Cerebellar cortex (tissue), 1 donor: ENCODE measurements around the gene SFSWAP.
A peak's percentile ranks its signal among the peaks of the same experiment; 100 is the strongest.
"Not testable (repeated sequence)": the region's sequence is repeated elsewhere in the genome, so short reads cannot be mapped to it uniquely, and the experiment has no call there.

Experiments used
- DNase-seq: peaks from one replicate; pipeline ENCODE4 v3.0.0-alpha.2; 2015; ENCODE audit warnings: low spot score

SFSWAP gene

DNA sequence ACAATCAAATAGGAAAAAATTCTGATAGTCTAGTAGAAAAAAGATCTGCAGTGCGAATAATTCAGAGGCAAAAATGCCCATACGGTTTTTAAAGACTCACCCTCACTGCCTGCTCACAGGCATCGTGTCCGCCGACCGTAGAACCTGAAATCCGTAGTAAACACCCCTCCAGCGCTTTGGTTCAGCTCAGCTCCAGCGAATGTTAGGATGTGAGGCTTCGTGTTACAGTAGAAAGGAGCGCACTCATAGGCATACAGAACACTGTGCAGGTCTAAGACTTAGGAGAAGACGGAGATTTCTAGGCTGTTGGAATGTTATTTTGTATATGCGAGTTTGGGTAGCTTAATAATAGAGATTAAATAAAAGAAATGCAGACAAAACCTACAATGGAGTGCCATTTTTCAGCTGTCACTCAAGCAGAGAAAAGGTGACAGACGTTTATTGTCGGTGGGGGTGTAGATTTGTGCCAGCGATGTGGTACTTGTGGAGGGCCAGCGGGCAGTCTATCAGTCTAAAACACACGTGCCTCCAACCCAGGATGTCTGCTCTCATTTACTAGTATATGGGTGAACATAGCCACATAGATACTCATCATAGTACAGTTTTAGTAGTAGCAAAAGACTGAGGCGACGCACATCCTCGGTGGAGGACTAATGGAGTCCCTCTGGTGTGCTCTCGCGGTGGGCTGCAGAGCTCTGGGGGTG is 25.7 kb downstream of the SFSWAP start:
- DNase-seq: no peak

DNA sequence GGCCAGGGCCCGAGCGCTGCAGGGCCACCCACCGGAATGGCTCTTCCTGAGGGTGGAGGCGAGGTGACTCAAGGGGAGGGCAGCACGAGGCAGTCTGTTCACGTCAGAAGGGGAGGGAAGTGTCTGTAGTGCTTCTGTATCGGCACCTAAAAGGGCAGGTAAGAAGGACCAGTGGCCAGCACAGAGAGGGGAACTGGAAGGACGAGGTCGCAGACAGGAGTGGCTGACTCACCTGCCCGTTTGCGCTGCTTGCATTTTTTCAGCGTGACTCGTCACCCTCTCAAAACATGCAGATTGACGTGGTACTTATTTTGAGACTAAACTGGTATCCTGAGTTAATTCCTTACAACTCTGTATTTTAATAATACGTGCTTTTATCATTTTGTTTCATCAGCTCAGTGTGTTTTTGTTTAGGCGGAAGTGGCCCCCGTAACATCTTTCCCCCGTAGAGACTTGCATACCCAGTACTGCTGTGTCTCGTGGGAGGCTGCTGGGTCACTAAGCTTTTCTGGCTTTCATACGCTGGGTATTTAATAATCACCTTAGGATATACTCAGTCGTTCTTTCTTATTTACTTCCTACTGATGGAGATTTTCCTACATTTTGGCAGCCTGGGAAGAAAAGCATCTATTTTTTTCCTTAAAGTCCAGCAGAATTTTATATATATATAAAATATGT is 26.4 kb downstream of the SFSWAP start:
- no peak for DNase-seq

DNA sequence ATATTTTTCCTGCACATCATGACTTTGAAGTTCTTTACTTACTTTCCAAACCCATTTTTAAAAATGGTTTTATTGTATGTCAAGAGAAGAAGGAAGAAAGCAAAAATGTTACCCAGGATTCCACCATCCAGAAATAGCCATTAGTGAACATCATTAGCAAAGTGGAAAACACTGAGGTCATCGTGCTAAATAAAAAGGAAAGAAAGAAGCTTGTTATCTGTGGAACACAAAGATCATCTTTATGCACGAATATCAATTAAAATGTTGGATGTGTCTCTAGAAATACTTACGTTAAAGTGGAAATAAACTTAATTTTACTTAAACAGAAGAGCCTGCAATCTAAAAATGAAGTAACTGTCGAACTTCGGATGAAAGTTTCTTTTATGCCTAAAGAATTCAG is 27.3 kb downstream of the SFSWAP start:
- DNase-seq: no peak

DNA sequence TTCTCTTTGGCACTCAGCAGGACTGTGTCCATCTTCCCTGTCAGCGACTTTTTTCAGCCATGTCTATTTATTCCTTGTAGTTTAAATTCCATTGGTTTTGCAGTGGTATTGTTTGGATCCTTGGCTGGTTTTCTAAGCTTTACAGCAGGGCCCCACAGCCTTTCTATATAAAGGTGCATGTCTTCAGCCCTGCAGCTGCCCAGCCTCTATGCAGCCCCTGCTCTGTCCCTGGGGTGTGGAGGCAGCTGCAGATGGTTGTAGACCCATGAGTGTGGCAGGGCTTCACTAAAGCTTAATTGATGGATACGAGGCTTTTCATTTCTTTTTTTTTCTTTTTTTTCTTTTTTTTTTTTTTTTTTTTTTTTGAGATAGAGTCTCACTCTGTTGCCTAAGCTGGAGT is 29.7 kb downstream of the SFSWAP start:
- no peak for DNase-seq

DNA sequence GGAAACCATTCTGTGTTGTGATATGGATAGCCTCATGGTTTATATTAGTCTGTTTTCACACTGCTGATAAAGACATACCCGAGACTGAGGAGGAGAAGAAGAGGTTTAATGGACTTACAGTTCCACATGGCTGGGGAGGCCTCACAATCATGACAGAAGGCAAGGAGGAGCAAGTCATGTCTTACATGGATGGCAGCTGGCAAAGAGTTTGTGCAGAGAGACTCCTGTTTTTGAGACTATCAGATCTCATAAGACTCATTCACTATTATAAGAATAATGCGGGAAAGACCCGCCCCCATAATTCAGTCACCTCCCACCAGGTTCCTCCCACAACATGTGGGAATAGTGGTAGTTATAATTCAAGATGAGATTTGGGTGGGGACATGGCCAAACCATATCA is 31.9 kb downstream of the SFSWAP start:
- not testable (repeated sequence) for DNase-seq

DNA sequence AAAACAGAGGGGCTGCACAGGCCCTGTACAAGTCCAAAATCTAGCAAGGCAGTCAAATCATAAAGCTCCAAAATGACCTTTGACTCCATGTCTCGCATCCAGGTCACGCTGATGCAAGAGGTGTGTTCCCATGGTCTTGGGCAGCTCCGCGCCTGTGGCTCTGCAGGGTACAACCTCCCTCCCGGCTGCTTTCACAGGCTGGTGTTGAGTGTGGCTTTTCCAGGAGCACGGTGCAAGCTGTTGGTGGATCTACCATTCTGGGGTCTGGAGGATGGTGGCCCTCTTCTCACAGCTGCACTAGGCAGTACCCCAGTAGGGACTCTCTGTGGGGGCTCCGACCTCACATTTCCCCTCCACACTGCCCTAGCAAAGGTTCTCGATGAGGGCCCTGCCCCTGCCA is 32.5 kb downstream of the SFSWAP start:
- DNase-seq: not testable (repeated sequence)

DNA sequence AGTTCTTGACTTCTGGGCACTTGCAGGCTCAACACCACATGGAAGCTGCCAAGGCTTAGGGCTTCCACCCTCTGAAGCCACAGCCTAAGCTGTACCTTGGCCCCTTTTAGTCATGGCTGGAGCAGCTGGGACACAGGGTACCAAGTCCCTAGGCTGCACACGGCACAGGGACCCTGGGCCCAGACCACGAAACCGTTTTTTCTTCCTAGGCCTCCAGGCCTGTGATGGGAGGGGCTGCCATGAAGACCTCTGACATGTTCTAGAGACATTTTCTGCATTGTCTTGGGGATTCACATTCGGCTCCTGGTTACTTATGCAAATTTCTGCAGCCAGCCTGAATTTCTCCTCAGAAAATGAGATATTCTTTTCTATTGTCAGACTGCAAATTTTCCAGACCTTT is 33.0 kb downstream of the SFSWAP start:
- not testable (repeated sequence) for DNase-seq

DNA sequence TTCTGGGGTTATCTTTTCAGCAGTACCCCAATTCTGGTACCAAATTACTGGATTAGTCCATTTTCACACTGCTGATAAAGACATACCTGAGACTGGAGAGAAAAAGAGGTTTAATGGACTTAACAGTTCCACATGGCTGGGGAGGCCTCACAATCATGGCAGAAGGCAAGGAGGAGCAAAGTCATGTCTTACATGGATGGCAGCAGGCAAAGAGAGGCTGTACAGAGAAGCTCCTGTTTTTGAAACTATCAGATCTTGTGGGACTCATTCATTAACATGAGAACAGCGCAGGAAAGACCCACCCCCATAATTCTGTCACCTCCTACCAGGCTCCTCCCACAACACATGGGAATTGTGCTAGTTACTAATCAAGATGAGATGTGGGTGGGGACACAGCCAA is 33.8 kb downstream of the SFSWAP start:
- not testable (repeated sequence) for DNase-seq

DNA sequence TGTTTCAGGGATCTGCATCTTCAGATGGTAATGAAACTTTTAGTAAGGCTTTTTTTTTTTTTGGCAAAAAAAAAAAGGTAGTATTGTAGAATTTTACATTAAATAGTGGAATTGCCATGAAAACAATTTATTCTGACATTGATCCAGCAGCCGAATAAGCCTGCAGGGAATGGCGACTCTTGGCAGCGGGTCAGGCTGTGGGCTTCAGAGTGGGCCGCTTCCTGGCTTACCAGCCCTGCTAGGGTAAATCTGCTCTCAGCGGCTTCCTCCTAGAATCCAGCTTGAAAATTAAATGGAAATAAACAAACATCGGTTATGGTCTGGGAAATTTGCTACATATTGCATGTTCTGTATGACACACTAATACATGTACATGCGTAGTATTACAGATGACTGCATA is 34.8 kb downstream of the SFSWAP start:
- no peak for DNase-seq

DNA sequence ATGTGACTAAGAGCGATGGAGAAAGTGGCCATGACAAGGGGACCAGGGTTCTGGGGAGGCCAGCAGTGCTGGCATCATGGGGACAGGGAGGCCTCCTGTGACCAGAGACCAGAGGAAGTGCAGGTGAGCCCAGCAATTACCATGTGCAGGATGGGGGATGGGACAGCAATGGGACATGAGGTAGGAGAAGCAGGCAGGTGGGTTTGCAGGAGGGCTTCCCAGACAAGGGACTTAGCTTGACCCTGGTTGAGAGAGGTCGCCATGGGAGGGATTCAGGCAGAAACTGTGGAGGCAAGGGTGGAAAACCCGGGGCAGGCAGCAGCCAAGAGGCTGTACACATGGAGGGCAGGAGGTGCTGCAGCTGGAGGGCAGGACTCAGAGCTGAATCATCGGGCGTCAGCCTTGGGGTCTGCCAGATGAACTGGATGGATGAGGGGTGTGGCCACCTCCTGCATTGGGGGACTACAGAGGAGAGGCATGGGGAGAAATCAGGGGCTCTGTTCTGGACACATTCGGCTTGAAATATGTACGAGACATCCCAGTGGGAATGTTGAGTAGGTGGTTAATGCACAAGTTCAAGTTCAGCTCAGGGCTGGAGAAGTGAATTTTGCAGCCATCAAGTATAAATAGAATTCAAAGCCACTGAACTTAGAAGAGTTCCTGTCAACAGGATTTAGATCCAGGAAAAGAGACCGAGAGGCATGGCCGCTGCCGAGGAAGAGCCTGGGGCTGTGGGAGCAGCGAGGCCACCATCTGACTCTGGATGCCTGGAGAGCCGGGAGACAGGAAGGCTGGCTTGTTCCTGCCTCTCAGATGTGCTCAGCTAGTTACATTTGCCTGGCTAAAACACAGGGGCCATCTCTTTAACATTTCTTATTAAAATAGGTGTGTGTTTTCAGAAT is 36.6 kb downstream of the SFSWAP start:
- DNase-seq: no peak

DNA sequence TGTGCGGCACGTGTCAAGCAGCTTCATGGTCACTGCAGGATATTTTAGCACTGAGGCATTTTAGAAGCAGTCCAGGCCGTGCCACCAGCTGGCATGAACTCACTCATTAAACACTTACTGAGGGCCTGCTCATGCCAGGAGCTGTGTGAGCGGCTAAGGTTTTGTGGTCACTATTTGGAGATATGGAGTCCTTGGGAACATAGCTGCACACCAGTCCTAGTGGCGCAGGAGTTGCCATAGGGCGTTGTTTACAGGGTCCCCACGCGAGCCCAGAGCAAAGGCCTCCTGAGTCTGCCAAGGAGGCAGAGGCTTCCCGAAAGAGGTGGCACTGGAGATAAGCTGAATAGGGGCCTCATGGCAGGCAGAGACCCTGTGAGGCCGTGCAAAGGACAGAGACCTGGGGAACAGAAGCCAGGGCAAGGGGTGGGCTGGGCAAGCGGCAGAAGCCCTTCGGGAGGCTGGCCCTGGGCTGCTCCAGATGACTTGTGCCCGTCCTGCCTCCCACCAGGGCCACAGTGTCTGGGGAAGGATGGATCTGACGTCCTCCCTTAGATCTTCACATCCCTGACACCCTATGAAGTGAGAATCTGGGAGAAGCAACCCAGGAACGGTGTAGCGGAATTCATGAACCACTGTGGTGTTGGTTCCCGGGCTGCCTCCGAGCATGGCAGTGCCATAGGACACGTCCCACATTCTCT is 38.9 kb downstream of the SFSWAP start:
- peak; percentile 10 for DNase-seq

DNA sequence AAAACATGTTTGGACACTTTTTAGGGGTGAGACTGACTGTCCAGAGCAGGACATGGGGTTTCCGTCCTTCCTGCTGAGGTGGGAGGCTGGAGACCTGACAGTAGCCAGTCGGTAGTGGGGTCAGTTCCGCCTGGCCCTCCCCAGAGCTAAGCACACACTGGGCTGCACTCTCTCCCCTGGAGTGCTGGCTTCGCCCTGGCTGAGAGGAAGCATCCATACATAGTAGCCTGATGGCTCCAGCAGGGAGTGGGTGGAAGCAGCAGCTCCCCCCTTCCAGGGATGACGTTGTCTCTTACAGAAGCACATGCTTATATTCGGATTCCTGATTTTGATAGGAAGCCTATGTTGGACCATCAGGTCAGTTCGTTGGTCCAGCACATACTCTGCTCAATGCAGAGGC is 40.4 kb downstream of the SFSWAP start:
- no peak for DNase-seq

DNA sequence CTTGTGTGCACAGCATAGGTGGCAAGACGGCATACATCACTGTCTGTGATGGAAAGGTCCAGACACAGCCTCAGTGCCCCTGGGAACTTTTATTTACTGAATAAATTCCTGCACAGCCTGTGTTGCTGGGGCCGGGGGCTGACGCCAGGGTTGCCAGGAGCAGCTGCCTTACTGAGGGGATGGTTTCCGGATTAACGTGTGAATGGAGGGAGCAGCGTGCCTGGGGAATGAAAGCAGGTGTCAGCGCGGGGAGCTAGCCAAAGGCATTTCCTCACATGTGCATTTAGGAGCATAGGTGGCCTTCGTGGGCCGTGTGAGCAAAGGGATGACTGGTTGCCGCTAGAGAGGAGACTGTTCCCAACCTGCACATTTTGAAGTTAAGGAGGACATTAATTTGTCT is 41.6 kb downstream of the SFSWAP start:
- no peak for DNase-seq

DNA sequence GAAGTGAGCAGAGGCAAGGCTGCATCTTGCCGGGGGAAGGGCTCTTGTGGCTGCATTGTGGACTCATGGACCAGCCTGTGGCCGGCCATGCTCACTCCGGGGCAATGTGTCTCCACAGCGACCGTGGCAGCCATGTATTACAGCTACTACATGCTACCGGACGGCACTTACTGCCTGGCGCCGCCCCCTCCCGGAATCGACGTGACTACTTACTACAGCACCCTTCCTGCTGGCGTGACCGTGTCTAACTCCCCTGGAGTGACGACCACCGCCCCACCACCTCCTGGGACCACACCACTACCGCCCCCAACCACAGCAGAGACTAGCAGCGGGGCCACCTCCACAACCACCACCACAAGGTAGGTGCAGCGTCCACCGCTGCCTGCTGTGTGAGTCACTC is 42.1 kb downstream of the SFSWAP start:
- DNase-seq: no peak

DNA sequence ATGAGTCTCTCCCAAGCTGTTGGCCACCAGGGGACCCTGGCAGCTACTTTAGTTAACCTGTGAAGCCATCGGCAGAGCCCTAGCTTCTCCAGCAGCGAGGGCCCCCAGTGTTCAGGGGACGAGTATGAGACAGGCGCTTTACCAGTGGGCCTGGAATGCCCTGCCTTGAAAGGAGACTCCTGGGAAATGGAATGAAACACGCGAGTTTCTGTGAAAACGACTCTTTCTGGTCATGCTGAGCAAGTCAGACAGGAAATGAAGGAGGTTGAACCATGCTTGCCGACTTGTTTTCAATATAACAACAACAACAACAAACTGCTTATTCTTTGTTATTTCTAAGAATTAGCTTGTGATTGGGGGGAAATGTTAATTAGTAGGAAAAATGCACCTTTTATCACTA is 42.9 kb downstream of the SFSWAP start:
- no peak for DNase-seq

DNA sequence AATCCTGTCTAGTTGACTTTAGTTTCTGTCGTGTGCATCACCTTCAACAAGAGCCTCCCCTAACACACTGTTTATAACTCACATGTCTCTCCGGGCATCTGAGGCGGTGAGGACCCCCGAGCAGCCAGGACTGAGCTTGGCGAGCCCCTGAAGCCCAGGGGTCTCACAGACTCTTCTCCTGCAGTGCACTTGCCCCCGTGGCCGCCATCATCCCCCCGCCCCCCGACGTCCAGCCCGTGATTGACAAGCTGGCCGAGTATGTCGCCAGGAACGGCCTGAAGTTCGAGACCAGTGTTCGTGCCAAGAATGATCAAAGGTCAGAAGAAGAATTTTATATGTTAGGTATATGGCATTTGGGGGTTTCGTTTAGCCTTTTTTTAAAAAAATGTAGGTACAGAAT is 43.3 kb downstream of the SFSWAP start:
- no peak for DNase-seq

DNA sequence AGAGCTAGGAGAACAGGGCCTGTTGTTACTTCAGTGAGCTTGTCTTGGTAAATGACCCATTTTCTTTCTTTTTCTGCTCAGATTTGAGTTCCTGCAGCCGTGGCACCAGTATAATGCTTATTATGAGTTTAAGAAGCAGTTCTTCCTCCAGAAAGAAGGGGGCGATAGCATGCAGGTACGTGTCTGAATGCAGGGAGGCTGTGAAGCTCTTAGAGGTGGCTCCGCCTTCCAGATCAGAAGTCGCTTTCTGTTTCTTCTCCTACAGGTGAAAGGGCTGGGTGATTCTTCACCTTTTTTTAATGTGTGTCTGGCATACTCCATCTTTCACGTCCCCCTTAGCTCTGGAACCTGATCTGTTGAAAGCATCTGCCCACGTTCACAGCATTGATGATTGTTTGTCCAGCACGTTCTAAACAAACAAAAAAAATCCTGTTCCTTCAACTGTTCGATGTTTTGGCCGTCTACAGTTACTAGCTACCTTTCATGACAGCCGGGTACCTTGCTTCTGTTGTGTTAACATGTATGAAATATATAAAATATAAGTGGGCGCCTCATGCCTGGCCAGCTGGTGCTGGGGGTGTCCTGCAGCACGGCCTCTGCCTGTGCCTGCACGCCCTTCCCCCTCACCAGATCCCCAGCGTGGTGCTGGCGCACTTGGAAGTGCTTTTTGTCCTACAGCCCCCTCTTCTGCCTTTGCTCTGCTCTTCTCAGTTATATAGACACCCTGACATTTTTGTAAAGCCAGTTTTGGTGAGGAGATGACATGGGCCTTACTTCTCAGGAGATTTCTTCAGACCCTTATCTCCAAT is 44.6 kb downstream of the SFSWAP start:
- peak; percentile 16 for DNase-seq

DNA sequence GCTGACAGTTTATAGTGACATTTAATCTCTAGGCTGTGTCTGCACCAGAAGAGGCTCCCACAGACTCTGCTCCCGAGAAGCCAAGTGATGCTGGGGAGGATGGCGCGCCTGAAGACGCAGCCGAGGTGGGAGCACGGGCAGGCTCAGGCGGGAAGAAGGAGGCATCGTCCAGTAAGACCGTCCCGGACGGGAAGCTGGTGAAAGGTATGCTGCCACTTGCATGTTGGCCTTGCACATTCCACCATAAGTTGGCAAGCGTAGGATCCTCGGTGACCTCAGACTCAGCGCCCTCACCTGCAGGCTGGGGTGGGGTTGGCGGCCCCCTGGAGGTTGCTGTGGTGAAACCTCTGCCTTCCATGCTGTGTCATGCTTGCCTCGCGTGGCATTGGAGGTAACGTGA is 45.6 kb downstream of the SFSWAP start:
- no peak for DNase-seq

DNA sequence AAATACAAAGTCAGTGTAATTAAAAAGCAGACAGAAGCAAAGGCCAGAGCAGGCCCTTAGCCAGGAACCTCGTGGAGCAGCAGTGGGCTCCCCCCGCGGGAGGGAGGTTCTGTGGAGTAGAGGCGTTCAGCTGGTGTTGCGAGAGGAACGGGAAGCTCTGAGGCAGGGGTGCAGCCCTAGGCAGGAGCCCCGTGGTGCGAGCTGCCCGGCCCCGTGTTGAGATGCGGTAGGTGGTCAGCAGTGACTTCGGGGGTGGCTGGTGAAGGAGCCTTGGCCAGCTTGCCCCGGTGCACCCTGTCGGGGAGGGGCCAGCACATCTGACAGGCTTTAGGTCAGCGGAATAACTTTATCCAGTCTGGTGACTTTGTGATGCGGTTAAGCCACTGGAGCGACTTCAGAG is 46.2 kb downstream of the SFSWAP start:
- DNase-seq: no peak

DNA sequence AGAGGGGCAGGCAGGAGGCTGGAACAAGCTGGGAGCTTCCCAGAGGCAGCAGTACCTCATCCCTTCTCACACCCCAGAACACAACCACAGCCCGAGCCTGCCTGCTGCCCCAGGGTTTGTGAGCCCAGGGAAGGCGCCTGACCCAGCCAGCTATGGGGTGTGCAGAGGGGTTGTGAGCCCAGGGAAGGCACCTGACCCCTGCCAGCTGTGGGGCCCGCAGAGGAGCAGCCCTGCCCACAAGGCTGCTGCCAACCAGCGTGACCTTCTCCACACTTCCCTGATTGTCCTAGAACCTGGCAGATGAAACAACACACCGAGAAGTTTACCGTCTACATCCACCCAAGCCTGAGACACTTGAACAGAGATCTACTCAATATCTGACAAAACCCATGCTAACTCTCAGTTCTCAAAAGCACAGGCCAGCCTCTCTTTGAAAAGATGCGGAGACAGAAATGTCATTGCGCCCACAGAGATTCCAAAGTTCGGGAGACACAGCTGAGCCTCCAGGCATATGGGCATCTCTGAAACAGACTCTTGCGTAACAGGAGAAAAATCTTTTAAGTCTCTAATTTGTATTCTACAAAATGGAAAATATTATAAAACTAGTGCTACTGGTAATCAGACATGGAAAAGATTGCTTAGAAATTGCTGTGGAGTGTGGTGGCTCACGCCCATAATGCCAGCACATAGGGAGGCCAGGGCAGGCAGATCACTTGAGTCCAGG is 47.3 kb downstream of the SFSWAP start:
- DNase-seq: no peak

DNA sequence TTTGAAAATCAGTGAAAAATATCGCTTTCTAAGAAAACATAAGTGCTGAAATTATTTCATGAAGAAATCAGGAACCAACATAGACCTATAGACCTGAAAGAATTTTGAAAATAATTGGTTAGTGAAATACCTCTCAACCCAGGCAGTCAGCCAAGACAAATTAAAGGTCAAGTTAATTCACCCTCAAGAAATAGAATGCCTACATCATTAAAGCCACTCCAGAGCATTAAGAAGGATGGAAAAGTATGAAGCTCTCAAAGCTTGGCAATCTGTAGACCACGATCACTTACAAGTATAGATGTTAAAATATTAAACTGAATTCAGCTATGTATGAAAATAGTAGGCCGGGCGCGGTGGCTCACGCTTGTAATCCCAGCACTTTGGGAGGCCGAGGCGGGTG is 48.3 kb downstream of the SFSWAP start:
- no peak for DNase-seq
